ENCODE results near the gene C6orf47.
A peak's percentile ranks its signal among the peaks of the same experiment; 100 is the strongest.

DNA sequence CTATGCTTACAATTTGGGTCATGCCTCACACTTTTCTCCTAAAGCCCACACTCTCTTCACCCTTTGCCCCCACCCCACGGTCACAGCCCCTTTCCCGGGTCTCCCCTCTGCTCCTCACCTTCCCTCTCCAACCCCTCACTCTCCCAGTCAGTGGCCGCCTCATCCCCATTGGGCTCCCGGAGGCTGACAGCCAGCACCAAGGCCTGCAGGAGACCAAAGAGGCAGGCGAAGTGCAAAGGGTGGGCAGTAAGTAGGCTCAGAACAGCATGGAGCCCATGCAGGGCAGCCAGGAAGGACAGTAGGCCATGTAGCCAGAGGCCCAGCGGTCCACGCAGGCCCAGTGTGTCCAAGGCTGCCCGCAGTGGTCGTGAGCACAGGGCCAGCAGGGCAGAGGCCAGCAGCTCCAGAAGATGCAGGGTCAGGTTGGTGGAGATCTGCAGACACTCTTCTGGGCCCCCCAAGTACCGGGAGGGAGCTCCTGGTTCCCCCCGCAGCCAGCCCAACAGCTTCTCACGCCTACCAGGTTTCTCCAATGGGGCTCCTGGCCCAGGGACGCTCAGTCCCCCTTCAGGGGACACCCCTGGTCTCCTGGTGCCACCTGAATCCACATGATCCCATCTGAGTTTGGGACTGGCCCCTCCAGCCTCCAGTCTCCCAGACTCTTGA lies 1.5 kb downstream of the C6orf47 start:
- no peak for TF ChIP-seq KAT2B (IDR thresholded peaks at IDR 0.05; ENCODE audit: borderline replicate concordance, low read depth, low read length)
- TF ChIP-seq GABPB1 (CRISPR knock-in tag; IDR thresholded peaks at IDR 0.05) = no peak
- TF ChIP-seq ZSCAN9 (CRISPR knock-in tag; IDR thresholded peaks at IDR 0.05; ENCODE audit: borderline replicate concordance) = no peak
- TF ChIP-seq, protein P1, sequence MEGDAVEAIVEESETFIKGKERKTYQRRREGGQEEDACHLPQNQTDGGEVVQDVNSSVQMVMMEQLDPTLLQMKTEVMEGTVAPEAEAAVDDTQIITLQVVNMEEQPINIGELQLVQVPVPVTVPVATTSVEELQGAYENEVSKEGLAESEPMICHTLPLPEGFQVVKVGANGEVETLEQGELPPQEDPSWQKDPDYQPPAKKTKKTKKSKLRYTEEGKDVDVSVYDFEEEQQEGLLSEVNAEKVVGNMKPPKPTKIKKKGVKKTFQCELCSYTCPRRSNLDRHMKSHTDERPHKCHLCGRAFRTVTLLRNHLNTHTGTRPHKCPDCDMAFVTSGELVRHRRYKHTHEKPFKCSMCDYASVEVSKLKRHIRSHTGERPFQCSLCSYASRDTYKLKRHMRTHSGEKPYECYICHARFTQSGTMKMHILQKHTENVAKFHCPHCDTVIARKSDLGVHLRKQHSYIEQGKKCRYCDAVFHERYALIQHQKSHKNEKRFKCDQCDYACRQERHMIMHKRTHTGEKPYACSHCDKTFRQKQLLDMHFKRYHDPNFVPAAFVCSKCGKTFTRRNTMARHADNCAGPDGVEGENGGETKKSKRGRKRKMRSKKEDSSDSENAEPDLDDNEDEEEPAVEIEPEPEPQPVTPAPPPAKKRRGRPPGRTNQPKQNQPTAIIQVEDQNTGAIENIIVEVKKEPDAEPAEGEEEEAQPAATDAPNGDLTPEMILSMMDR (CRISPR knock-in tag; IDR thresholded peaks at IDR 0.05) = no peak
- no peak for TF ChIP-seq ZNF253 (CRISPR knock-in tag; IDR thresholded peaks at IDR 0.05; ENCODE audit: borderline replicate concordance)
- no peak for TF ChIP-seq ZNF460 (CRISPR knock-in tag; IDR thresholded peaks at IDR 0.05; ENCODE audit: borderline replicate concordance)
- TF ChIP-seq MAFG (CRISPR knock-in tag; IDR thresholded peaks at IDR 0.05) = no peak
- no peak for TF ChIP-seq ZNF441 (CRISPR knock-in tag; IDR thresholded peaks at IDR 0.05; ENCODE audit: borderline replicate concordance)
- TF ChIP-seq BHLHE40 (IDR thresholded peaks at IDR 0.05; ENCODE audit: low read length) = no peak
- TF ChIP-seq POLR2A (IDR thresholded peaks at IDR 0.05; ENCODE audit: insufficient read depth in 1 of 2, low read depth in 2 of 2, low read length in 2 of 2) = no peak
- TF ChIP-seq POLR2AphosphoS5 (IDR thresholded peaks at IDR 0.05; ENCODE audit: low read depth, low read length) = peak; percentile 67; the same call in 1 of the 2 replicates
- TF ChIP-seq RFX5 (IDR thresholded peaks at IDR 0.05; ENCODE audit: low read depth, low read length) = no peak

All from HepG2 (cell line).